ENCODE measurements around the gene EMID1.

The EMID1 gene

DNA sequence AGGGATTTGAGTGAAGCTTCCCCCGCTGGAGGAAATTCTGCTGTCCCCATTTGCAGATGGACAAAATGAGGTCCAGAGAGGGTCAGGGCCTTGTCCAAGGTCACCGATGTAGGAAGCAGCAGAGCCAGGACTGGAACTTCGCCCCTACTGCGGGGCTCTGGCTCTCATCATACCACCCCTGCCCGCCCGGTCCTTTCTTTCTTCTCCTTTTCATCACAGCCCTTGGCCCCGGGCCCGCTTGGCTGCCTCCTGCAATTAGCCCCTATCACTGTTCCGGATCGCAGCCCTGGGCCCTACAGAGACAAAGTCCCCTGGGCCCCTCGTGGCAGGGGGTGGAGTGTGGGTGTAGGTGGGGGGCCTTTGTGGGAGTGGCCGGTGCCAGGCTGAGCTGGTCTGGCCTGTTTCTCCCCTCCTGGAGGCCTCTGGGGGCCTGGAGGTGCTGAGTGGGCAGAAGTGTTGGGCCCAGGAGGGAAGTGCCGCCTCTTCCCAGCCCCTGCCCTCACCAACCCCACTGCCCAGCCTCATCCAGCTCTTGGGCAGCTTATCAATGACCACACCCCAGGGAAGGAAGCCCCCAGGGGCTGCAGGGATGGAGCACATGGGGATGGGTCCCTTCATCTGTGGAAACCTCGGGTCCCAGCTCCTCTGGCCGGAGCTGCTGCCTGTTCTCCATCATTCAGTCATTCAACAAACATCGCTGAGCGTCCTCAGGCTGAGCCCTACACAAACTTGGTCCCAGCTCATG lies 3.4 kb downstream of the EMID1 start:
- TF ChIP-seq, protein P1, sequence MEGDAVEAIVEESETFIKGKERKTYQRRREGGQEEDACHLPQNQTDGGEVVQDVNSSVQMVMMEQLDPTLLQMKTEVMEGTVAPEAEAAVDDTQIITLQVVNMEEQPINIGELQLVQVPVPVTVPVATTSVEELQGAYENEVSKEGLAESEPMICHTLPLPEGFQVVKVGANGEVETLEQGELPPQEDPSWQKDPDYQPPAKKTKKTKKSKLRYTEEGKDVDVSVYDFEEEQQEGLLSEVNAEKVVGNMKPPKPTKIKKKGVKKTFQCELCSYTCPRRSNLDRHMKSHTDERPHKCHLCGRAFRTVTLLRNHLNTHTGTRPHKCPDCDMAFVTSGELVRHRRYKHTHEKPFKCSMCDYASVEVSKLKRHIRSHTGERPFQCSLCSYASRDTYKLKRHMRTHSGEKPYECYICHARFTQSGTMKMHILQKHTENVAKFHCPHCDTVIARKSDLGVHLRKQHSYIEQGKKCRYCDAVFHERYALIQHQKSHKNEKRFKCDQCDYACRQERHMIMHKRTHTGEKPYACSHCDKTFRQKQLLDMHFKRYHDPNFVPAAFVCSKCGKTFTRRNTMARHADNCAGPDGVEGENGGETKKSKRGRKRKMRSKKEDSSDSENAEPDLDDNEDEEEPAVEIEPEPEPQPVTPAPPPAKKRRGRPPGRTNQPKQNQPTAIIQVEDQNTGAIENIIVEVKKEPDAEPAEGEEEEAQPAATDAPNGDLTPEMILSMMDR (IDR thresholded peaks at IDR 0.05; ENCODE audit: extremely low read depth, insufficient read depth, missing control alignments) = no peak
- in situ Hi-C loops (cut with MboI; ENCODE audit: low pct_unique_long_range_greater_than_20kb, low sequenced_read_pairs, unreplicated experiment) = no loop called here
- no peak for DNase-seq (ENCODE audit: low spot score)

DNA sequence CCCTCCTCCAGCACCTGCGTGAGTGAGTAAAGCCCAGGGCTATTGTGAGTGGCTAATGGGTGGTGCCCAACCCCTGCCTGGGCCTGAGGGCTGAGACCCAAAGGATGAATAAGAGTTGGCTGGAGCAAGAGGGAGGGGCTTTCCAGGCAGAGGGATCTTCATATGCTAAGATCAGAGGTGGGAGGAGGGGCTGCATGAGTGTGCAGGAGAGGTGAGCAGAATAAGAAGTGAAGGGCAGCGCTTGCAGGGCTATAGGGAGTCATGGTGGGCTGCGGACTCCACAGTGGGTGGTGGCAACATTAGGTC lies 3.9 kb downstream of the EMID1 start:
- TF ChIP-seq, protein P1 (IDR thresholded peaks at IDR 0.05; ENCODE audit: extremely low read depth, insufficient read depth, missing control alignments) = no peak
- in situ Hi-C loops (cut with MboI; ENCODE audit: low pct_unique_long_range_greater_than_20kb, low sequenced_read_pairs, unreplicated experiment) = no loop called here
- no peak for DNase-seq (ENCODE audit: low spot score)

DNA sequence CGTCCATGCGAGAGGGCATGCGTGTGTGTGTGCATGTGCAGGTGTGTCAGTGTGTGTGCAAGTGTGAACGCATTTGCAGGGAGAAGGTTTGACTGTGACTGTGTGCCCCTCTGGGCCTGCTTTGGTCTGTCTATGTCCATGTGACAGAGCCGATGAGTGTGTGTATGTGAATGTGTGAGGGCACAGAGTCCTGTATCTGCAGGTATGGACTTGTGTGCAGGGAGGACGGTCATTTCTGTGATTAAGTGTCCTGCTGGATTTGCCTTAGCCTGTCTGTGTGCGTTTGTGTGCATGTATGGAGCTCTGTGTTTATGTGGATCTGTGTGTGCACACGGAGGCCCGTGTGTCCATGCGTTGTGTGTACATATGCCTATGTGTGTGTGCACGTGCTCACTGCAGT lies 5.4 kb downstream of the EMID1 start:
- in situ Hi-C loops (cut with MboI; ENCODE audit: low pct_unique_long_range_greater_than_20kb, low sequenced_read_pairs, unreplicated experiment) = no loop called here
- no peak for DNase-seq (ENCODE audit: low spot score)
- TF ChIP-seq, protein P1 (IDR thresholded peaks at IDR 0.05; ENCODE audit: extremely low read depth, insufficient read depth, missing control alignments) = no peak

DNA sequence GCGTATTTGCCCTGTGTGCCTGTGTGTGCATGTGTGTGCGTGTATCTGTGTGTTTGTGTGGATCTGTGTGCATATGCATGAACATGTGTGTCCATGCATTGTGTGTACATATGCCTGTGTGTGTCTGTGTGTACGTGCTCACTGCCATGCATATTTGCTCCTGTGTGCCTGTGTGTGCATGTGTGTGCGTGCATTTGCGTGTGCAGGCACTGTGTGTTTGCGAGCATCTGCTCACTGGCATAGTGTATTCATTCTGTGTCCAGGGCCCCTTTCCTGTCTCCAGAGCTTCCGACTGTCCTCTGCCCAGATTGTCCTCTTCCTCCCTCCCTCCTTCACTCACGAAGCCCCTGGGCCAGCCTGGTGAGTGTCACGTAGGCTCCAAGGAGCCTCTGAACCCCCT lies 5.8 kb downstream of the EMID1 start:
- TF ChIP-seq, protein P1 (IDR thresholded peaks at IDR 0.05; ENCODE audit: extremely low read depth, insufficient read depth, missing control alignments) = no peak
- in situ Hi-C loops (cut with MboI; ENCODE audit: low pct_unique_long_range_greater_than_20kb, low sequenced_read_pairs, unreplicated experiment) = no loop called here
- no peak for DNase-seq (ENCODE audit: low spot score)

DNA sequence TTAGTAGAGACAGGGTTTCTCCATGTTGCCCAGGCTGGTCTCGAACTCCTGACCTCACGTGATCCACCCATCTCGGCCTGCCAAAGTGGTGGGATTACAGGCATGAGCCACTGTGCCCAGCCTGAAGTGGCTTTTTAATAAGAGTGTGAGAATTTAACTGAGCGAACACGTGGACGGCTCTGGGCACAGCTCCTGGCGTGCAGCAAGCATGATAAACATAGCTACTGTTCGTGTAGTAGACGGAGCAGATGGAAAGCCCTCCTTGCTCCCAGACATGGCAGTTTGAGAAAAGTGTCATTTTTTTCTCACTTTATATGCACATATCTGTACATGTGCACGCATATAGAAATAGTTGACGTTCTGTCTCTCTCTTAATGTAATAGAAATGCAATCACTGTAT lies 7.0 kb downstream of the EMID1 start:
- TF ChIP-seq, protein P1 (IDR thresholded peaks at IDR 0.05; ENCODE audit: extremely low read depth, insufficient read depth, missing control alignments) = no peak
- in situ Hi-C loops (cut with MboI; ENCODE audit: low pct_unique_long_range_greater_than_20kb, low sequenced_read_pairs, unreplicated experiment) = no loop called here

DNA sequence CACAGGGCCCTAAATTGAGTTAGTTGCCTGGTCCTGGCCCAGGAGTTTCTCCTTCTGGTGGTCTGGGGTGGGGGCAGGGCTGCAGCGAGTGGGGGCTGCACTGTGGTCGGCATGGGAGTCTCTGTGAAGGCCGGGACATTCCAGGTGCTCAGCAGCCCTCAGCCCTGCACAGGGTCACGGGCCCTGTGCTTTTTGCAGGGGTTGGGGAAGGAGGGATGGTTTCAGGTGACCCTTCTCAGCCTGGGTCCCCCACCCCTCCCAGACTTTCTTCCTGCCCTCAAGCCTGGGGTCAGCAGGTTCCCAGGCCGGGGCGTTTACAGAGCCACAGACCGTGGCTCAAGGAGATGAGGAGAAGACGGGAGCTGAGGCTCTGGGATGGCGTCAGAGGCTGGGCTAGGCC lies 7.8 kb downstream of the EMID1 start:
- TF ChIP-seq, protein P1 (IDR thresholded peaks at IDR 0.05; ENCODE audit: extremely low read depth, insufficient read depth, missing control alignments) = no peak
- DNase-seq (ENCODE audit: low spot score) = no peak
- in situ Hi-C loops (cut with MboI; ENCODE audit: low pct_unique_long_range_greater_than_20kb, low sequenced_read_pairs, unreplicated experiment) = no loop called here

More for the DNA sequence above, 7.0 kb downstream of the EMID1 start:
- DNase-seq (ENCODE audit: low spot score) = no peak
